Brain microvascular endothelial cell (primary cell): Measurements from ENCODE around the gene LRRC47.

ENCODE experiments used
- DNase-seq: peaks from one replicate; pipeline ENCODE4 v3.0.0-alpha.2; 2020
- H3K27ac ChIP-seq: fragments of 250-450 bp; sonication (Bioruptor Pico); 2 replicates; pipeline ENCODE4 v1.5.1; 2020; ENCODE audit warnings: mild to moderate bottlenecking, moderate library complexity
- H3K27me3 ChIP-seq: fragments of 250-450 bp; sonication (Bioruptor Pico); replicated peaks from 2 replicates; pipeline ENCODE4 v1.5.1; 2020; ENCODE audit warnings: mild to moderate bottlenecking
- H3K36me3 ChIP-seq: fragments of 250-450 bp; sonication (Bioruptor Pico); replicated peaks from 2 replicates; pipeline ENCODE4 v1.5.1; 2020; ENCODE audit warnings: mild to moderate bottlenecking
- H3K4me3 ChIP-seq: 2 replicates; pipeline ENCODE4 v1.5.1; 2011; ENCODE audit warnings: low read depth, mild to moderate bottlenecking, control low read depth, low read length, moderate library complexity
- CTCF ChIP-seq: IDR thresholded peaks from 2 replicates; pipeline ENCODE4 v1.5.1; 2011; ENCODE audit warnings: low read depth, mild to moderate bottlenecking, moderate library complexity, low read length, control low read depth, inconsistent platforms; ENCODE audit errors: missing control alignments
- in situ Hi-C: cut with HindIII; loops from 2 replicates; pipeline ENCODE4 v1.10.0; 2017; ENCODE audit warnings: low sequenced_read_pairs, low pct_ligation_motif_present

The LRRC47 gene

DNA sequence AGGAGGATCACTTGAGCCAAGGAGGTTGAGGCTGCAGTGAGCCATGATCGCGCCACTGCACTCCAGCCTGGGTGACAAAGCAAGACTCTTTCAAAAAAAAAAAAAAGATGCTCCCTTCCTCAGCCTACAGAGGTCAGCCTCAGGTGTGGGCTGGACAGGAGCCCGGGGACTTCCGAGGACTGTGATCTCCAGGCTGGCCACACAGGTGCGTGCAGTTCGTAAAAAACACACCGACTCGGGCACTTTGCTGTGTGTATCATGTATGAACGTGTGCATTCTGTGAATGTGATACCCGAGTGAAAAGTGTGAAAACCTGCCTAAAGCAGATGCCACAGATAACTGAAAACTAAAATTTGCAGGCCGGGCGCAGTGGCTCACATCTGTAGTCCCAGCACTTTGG lies 52.5 kb downstream of the LRRC47 start:
- in situ Hi-C loops, result no loop called here
- DNase-seq, result no peak
- Histone ChIP-seq H3K36me3 (peaks cover 5% of the 10 kb centered on the region), H3K4me3 (no peak overlapping the region), H3K27me3 (no peaks in the 10 kb centered on the region), H3K27ac (no peak overlapping the region)
- TF ChIP-seq CTCF, result no peak

- no peak for TF ChIP-seq CTCF
- Histone ChIP-seq H3K27me3 (no peaks in the 10 kb centered on the region), H3K36me3 (peaks cover 5% of the 10 kb centered on the region), H3K27ac (no peak overlapping the region), H3K4me3 (no peak overlapping the region)
- in situ Hi-C loops, result no loop called here
- DNase-seq, result no peak
These were observed 52.9 kb downstream of the LRRC47 start for GRCh38 chr1:3743421-3743820.

DNA sequence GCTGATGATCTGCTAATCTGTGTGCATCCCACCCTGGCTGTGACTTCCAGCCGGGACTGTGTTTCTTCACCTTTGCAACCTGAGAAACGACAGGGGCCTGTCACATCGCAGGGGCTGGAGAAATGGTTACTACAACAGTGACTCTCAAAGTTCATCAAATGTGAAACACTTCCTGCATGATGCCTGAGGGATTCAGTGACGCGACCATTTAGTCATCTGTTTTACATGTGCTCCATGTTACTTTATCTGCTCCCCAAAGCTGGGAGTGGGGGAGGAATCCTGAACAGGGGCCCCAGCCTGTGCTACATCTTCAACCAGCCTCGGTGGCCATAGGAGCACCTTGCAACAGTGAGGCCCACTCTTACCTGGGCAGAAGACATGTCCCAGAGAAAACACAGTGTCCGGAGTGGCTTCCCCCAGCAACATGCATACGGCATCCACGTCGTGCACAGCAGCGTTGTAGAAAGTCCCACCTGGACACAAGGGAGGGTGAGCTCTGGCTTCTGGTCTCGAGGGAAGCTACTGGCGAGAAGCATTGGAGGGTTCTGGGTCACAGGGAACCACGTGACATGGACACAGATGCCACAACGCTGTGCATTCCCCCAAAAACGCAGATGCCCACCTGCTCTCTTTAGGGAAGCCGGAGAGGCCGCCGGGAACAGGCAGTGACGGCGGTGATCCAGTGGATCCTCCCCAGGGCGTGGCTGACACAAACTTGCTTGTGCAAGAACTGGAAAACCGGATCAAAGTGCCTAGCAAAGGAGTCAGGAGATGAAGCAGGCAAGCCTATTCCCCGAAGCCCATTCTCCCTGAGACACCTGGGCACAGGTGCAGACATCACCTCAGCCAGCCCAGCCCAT lies 53.6 kb downstream of the LRRC47 start:
- H3K27ac ChIP-seq, result no peak overlapping the region
- in situ Hi-C loops, result no loop called here
- TF ChIP-seq CTCF, result no peak
- no peak for DNase-seq
- peaks cover 9% of the 10 kb centered on the region for H3K36me3 ChIP-seq
- no peak overlapping the region for H3K4me3 ChIP-seq
- no peaks in the 10 kb centered on the region for H3K27me3 ChIP-seq

DNA sequence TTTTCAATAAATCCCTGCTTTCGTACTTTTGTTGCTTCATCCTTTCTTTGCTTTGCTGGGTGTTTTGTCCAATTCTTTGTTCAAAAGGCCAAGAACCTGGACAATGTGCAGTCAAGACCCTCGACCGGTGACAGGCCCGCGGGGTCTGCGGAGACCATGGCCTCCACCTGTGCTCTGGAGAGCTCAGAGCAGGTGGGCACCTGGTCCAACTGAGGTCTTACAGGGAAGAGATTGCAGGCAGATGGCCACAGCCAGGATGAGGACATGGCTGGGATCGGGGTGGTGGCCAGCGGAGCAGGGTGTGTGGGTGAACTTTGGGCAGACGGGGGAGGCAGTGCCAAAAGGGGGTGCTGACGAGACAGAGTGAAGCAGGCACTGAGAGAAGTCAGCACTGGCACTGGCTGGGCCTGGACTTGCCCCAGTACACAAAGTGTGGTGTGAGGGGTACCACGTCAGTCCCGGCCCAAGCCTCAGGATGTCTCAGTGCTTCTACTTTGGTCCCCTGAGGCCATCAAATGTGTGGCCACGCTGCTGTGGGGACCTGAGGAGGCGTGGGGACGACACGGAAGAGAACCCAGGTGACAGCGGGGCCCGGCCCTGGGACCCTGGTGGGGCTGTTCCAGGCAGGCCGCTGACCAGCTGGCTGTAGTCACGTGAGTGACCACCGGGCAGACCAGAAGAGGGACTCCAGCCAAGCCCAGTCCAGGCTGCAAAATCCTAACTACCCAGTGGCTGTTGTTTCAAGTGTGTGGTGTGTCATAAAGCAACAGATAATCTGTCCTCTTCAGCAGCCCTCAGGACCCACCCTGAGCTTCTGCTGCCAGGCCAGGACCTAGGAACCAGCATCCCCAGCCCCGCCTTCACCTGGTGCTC lies 54.5 kb downstream of the LRRC47 start:
- H3K4me3 ChIP-seq, result no peak overlapping the region
- in situ Hi-C loops, result no loop called here
- no peak for TF ChIP-seq CTCF
- DNase-seq, result no peak
- H3K27me3 ChIP-seq, result no peaks in the 10 kb centered on the region
- peaks cover 15% of the 10 kb centered on the region for H3K36me3 ChIP-seq
- H3K27ac ChIP-seq, result no peak overlapping the region

- no peak for DNase-seq
These were observed 55.5 kb downstream of the LRRC47 start for GRCh38 chr1:3740752-3741151.

More at GRCh38 chr1:3740752-3741151, 55.5 kb downstream of the LRRC47 start:
- H3K27ac ChIP-seq, result no peak overlapping the region
- H3K27me3 ChIP-seq, result no peaks in the 10 kb centered on the region
- TF ChIP-seq CTCF, result no peak
- in situ Hi-C loops, result no loop called here
- peaks cover 15% of the 10 kb centered on the region for H3K36me3 ChIP-seq
- H3K4me3 ChIP-seq, result no peak overlapping the region
